ENCODE data around the gene TNFSF15.

DNA sequence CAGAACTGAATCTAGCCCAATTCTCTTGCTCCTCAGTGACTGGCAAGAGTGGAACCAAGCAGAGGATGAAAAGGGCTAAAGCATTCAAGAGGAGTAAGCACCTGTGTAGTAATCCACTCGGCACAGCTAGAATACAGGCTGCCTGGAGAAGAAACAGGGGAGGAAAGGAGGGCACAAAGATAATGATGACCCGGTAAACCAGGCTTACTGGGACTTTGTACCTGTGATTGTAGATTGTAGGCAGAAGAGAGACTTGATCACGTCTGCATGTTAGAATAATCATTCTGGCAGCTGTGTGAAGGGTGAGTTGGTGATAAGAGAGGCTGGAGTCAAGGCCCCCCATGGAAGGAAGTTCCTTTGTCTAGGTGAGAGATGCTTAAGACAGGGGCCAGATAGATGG lies 20.6 kb upstream of the TNFSF15 start:
- TF ChIP-seq BACH2 (CRISPR knock-in tag; IDR thresholded peaks at IDR 0.05; ENCODE audit: borderline replicate concordance) (no peak), ZNF565 (CRISPR knock-in tag; conservative IDR thresholded peaks at IDR 0.05; ENCODE audit: low read depth) (no peak), PATZ1 (CRISPR knock-in tag; IDR thresholded peaks at IDR 0.05; ENCODE audit: borderline replicate concordance) (no peak), ZNF8 (CRISPR knock-in tag; IDR thresholded peaks at IDR 0.05) (no peak), RARB (CRISPR knock-in tag; IDR thresholded peaks at IDR 0.05) (no peak), OSR1 (CRISPR knock-in tag; IDR thresholded peaks at IDR 0.05) (no peak), ZFP30 (CRISPR knock-in tag; IDR thresholded peaks at IDR 0.05) (no peak), CREB5 (CRISPR knock-in tag; IDR thresholded peaks at IDR 0.05; ENCODE audit: low read depth) (no peak), ISL1 (CRISPR knock-in tag; IDR thresholded peaks at IDR 0.05) (no peak), ZNF70 (CRISPR knock-in tag; IDR thresholded peaks at IDR 0.05) (no peak)
- TF ChIP-seq, protein P1, sequence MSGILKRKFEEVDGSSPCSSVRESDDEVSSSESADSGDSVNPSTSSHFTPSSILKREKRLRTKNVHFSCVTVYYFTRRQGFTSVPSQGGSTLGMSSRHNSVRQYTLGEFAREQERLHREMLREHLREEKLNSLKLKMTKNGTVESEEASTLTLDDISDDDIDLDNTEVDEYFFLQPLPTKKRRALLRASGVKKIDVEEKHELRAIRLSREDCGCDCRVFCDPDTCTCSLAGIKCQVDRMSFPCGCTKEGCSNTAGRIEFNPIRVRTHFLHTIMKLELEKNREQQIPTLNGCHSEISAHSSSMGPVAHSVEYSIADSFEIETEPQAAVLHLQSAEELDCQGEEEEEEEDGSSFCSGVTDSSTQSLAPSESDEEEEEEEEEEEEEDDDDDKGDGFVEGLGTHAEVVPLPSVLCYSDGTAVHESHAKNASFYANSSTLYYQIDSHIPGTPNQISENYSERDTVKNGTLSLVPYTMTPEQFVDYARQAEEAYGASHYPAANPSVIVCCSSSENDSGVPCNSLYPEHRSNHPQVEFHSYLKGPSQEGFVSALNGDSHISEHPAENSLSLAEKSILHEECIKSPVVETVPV (CRISPR knock-in tag; IDR thresholded peaks at IDR 0.05): no peak

Data from SK-N-SH treated with all-trans-retinoic acid at 6 μM for 48 hours (cell line).